Neural cell (in vitro differentiated cells): ENCODE measurements around the gene LMNA.

Experiments
- CTCF ChIP-seq: fragments of 450-650 bp; IDR thresholded peaks from 2 replicates; pipeline ENCODE4 v1.5.1; 2014; ENCODE audit warnings: antibody characterized with exemption, mild to moderate bottlenecking, moderate library complexity; ENCODE audit not compliant: poor library complexity, severe bottlenecking
- EP300 ChIP-seq: fragments of 450-650 bp; conservative IDR thresholded peaks from 2 replicates; pipeline ENCODE4 v1.6.1; 2014; ENCODE audit warnings: antibody characterized with exemption, mild to moderate bottlenecking, moderate library complexity; ENCODE audit not compliant: poor library complexity, severe bottlenecking
- EZH2 ChIP-seq: fragments of 200-600, 300-800 bp; shearing (Covaris generic), sonication (generic); IDR thresholded peaks from 2 replicates; pipeline ENCODE4 v1.6.1; 2014; ENCODE audit warnings: antibody characterized with exemption, low read length, borderline replicate concordance, mild to moderate bottlenecking; ENCODE audit not compliant: insufficient read depth, poor library complexity, severe bottlenecking
- MXI1 ChIP-seq: fragments of 450-650 bp; conservative IDR thresholded peaks from 2 replicates; pipeline ENCODE4 v1.6.1; 2014; ENCODE audit warnings: antibody characterized with exemption, mild to moderate bottlenecking; ENCODE audit not compliant: poor library complexity, severe bottlenecking
- POLR2AphosphoS5 ChIP-seq: IDR thresholded peaks from 2 replicates; pipeline ENCODE4 v1.6.1; 2012
- RAD21 ChIP-seq: fragments of 450-650 bp; conservative IDR thresholded peaks from 2 replicates; pipeline ENCODE4 v1.6.1; 2014; ENCODE audit warnings: antibody characterized with exemption, mild to moderate bottlenecking, moderate library complexity
- REST ChIP-seq: IDR thresholded peaks from 2 replicates; pipeline ENCODE4 v1.6.1; 2012; ENCODE audit warnings: borderline replicate concordance
- SMC3 ChIP-seq: fragments of 450-650 bp; conservative IDR thresholded peaks from 2 replicates; pipeline ENCODE4 v1.6.1; 2014; ENCODE audit warnings: antibody characterized with exemption, mild to moderate bottlenecking, moderate library complexity; ENCODE audit not compliant: poor library complexity
- TAF1 ChIP-seq: IDR thresholded peaks from 2 replicates; pipeline ENCODE4 v1.6.1; 2012; ENCODE audit warnings: low read depth

GRCh38 chr1:156095906-156096508 lies 18.5 kb upstream of the LMNA start:
- no peak for TF ChIP-seq CTCF
- TF ChIP-seq POLR2AphosphoS5: no peak
- TF ChIP-seq EP300: no peak
- TF ChIP-seq TAF1: no peak
- TF ChIP-seq MXI1: no peak
- TF ChIP-seq REST: no peak
- no peak for TF ChIP-seq RAD21
- TF ChIP-seq EZH2: no peak
- TF ChIP-seq SMC3: no peak
